HG02852 (cell line): Measurements from ENCODE around the gene DTX1.
"Not testable (repeated sequence)": the region's sequence is repeated elsewhere in the genome, so short reads cannot be mapped to it uniquely, and the experiment has no call there.

ENCODE experiments used
- ATAC-seq: cut with Tn5 transposase; IDR thresholded peaks from one replicate; pipeline ENCODE4 v1.9.1; 2021; ENCODE audit warnings: mild to moderate bottlenecking, moderate library complexity; ENCODE audit not compliant: unreplicated experiment

DTX1 gene

GRCh38 chr12:113112043-113112899 is 55.7 kb downstream of the DTX1 start:
- ATAC-seq: no peak

GRCh38 chr12:113113397-113113796 is 56.9 kb downstream of the DTX1 start:
- no peak for ATAC-seq

- ATAC-seq: no peak
These were observed 58.1 kb downstream of the DTX1 start for GRCh38 chr12:113114447-113115178.

- no peak for ATAC-seq
These were observed 59.1 kb downstream of the DTX1 start for GRCh38 chr12:113115455-113116126.

GRCh38 chr12:113116875-113117274 is 60.3 kb downstream of the DTX1 start:
- ATAC-seq: no peak

- not testable (repeated sequence) for ATAC-seq
These were observed 61.2 kb downstream of the DTX1 start for GRCh38 chr12:113117684-113118083.

- no peak for ATAC-seq
These were observed 61.6 kb downstream of the DTX1 start for GRCh38 chr12:113118142-113118541.

GRCh38 chr12:113119980-113120669 is 63.6 kb downstream of the DTX1 start:
- no peak for ATAC-seq

GRCh38 chr12:113120670-113121370 is 64.3 kb downstream of the DTX1 start:
- no peak for ATAC-seq

- no peak for ATAC-seq
These were observed 71.3 kb downstream of the DTX1 start for GRCh38 chr12:113127791-113128199.

- ATAC-seq: no peak
These were observed 72.5 kb downstream of the DTX1 start for GRCh38 chr12:113128802-113129663.

GRCh38 chr12:113129664-113130456 is 73.3 kb downstream of the DTX1 start:
- no peak for ATAC-seq

GRCh38 chr12:113130457-113131135 is 74.1 kb downstream of the DTX1 start:
- ATAC-seq: no peak

- ATAC-seq: no peak
These were observed 75.0 kb downstream of the DTX1 start for GRCh38 chr12:113131556-113131955.

- no peak for ATAC-seq
These were observed 76.5 kb downstream of the DTX1 start for GRCh38 chr12:113133036-113133435.

GRCh38 chr12:113133666-113134065 is 77.1 kb downstream of the DTX1 start:
- no peak for ATAC-seq

- ATAC-seq: no peak
These were observed 77.5 kb downstream of the DTX1 start for GRCh38 chr12:113134071-113134470.

- no peak for ATAC-seq
These were observed 78.0 kb downstream of the DTX1 start for GRCh38 chr12:113134521-113134951.
